ENCODE results near the gene SLC19A2.

Gene SLC19A2

GRCh38 chr1:169474302-169474995, 11.3 kb downstream of the SLC19A2 start:
- DNase-seq (ENCODE audit: low spot score) = no peak

GRCh38 chr1:169473347-169473746, 12.4 kb downstream of the SLC19A2 start:
- DNase-seq (ENCODE audit: low spot score) = no peak

DNA sequence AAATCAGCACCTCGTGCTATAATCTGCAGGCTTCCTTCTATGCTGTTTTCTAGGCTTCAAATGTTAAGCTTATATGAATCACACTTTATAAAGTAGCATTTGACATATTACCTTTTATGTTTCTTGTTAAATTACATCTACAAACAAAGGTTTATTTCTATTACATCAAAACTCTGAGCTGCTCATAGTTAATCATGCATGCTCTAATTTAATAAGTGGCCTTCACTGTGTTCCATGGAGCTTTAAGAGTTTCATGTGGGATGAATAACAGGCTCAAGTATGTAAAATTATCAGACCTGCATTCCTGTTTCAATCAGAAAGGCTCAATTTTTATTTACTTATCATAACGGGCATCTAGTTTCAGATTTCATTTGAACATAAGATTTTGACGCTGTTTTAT, 13.0 kb downstream of the SLC19A2 start:
- no peak for DNase-seq (ENCODE audit: low spot score)

DNA sequence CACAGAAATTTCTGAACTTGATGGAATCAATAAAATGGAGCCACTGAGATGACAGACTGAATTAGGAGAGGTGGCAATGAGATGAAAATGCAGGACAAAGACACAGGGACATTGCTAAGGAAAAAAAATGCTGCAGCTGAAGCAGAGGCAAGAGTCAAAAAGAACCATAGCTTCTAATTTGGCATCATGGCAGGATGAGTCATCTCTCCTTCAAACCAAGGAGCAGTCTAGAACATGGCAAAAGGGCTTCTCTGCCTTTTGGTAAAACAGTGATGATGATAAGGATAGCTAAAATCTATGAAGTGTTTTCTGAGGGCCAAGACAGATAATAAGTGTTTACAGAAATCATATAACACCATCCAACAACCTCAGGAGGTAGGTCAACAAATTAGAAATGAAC, 16.8 kb downstream of the SLC19A2 start:
- DNase-seq (ENCODE audit: low spot score) = no peak

DNA sequence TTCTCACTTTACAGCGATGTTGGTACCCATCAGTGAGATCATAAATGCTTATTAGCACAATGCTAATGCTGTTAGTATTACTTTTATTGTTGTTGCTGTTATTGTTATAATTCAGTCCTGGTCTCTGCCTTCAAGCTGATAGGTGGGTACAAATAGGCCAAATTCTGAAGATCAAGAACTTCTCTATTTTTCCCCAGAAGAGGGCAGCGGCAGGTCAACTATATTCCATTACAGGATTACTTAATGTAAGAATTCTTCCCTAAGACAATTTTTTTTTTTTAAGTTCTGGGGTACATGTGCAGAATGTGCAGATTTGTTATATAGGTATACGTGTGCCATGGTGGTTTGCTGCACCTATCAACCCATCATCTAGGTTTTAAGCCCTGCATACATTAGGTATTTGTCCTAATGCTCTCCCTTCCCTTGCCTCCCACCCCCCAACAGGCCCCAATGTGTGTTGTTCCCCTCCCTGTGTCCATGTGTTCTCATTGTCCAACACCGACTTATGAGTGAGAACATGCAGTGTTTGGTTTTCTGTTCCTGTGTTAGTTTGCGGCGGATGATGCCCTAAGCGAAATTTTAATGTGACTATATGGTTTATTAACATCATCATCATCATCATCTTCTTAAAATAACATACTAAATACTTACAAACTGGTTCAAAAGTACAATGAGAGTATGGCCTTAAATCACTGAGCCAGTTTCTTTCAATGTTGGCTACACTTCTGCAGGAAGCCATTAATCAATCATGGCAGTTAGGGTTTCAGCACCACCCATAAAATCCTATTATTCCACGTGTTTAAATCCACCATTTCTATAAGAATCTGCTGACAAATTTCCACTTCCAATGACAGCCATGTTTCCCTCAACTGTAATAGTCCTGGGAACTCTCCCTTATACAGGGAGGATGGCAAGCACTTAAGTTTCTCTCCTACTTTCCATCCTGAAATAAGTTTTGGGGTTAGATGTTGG, 19.2 kb downstream of the SLC19A2 start:
- DNase-seq (ENCODE audit: low spot score) = peak; percentile 19

- no peak for DNase-seq (ENCODE audit: low spot score)
These were observed 20.5 kb downstream of the SLC19A2 start for GRCh38 chr1:169465281-169465680.

GRCh38 chr1:169462385-169462784, 23.4 kb downstream of the SLC19A2 start:
- no peak for DNase-seq (ENCODE audit: low spot score)

DNA sequence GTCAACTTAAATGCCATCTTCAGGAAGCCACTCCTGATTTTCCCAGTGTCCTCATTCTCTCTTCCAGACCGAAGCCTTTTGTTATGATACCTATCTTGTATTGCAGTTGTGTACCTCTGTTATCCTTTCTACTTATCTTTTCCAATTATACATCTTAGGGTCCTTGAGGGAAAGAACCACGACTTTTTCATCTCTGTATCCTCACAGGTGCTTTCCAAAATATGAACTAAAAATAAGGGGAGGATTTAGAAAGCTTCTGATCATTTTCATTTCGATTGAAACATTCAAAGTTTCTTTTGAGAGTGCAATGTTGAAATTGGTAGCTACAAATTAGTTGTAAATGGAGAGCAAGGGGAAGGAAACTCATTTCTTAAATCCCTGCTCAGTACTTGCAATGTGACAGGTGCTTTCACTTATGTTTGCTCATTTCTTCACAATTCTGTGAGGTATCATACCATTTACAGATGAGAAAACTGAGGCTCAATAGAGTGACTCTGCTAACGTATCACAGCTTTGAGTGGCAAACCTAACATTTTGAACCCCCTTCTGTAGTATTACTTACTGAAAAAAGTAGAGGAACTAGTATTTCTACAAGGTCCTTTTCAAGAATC, 24.2 kb downstream of the SLC19A2 start:
- no peak for DNase-seq (ENCODE audit: low spot score)

DNA sequence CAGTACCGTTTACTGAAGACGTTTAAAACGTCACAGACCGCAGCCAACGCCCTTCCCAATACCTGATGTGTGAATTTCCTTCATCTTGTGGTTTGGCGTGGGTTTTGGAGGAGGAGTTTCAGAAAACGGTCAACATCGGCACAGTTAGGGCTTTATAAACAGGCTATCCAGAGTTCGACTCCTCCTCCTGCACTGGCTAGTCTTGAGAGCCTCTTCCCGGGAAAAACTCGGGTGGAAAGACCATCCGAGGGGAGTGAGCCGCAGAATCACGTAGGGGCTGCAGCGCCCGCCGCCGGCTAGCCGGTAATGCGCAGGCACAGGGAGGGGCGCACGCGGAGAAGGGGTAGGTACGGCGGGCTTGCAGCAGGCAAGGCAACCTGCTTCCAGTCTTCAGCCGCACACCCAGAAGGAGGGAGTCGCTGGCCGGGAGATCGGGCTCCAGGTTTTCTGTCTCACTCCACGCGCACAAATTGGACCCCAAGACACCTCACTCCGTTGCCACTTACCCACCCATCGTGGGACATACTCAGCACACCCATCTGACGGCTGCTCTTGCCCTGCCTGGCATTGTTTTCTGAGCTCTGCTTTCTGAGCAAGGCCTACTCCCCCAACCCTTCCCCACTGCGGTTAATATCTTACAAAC, 25.4 kb downstream of the SLC19A2 start:
- no peak for DNase-seq (ENCODE audit: low spot score)

DNA sequence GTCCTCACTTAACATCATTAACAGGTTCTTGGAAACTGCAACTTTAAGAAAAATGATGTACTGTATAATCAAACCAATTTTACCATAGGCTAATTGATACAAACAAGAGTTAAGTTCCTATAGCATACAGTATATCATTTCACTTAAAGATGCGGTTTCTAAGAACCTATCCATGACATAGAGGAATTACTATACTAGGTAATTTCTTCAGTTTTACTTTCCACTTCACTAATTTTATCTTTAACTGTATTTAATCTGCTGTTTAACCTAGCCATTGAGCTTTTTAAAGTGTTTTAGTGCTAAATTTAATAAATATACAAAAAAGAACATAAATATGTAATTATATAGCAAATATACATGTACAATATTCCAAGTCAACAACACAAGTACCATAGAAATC, 28.3 kb downstream of the SLC19A2 start:
- no peak for DNase-seq (ENCODE audit: low spot score)

DNA sequence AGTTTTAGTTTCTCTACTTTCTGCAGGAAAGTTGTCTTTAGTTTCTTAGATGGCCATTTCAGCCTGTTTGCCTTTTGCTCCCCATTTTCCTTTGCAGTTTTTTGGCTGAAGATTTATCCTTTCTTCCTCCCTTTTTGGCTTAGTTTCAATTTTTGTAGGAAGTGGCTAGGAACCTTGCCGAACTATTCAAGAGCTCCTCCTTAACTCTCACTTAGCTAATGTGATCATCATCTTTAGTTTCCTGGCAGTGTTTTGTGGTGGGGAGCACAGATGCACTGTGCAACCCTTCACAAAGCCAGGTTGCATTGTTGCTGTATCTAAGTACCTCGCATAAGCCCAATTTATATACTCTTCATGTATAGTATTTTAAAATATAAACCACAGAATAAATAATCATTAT, 29.7 kb downstream of the SLC19A2 start:
- DNase-seq (ENCODE audit: low spot score) = no peak

DNA sequence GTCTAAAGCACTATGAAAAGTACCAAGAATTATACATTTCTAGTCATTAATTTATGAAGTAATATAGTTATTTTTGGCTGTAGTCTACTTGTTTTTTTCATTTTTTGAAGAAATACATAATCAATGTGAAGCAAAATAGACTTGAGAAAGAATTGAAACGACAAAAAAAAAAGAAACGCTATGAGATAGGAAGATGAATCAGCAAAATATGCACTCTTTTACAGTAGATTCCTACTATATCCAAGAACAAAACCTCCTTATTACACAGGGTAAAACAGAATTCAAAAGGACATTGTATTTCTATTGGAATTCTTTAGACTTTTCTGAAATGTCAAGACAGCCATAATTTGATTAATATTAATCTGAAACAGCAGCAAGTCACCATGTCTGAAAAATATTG, 32.8 kb downstream of the SLC19A2 start:
- DNase-seq (ENCODE audit: low spot score) = no peak

GRCh38 chr1:169451218-169451824, 34.4 kb downstream of the SLC19A2 start:
- no peak for DNase-seq (ENCODE audit: low spot score)

DNA sequence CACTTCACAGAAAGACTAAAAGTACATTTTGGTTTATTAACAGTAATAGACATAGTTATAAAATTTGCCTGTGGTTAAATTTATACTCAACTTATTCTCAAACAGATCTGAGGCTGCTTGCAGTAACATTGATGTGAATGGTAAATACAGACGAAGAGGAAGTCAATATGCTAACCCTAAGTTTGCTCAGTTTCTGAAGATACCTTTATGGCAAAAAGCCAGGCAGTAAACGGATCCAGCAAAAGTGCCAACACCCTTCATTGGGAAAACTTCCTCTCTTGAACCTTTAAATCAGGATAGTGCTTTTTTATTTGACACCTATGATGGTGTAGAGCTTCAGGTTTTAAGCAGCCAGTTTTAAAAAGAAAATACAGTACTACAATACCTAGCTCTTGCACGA, 41.8 kb downstream of the SLC19A2 start:
- DNase-seq (ENCODE audit: low spot score) = no peak

- peak; percentile 63 for DNase-seq (ENCODE audit: low spot score)
These were observed 58.6 kb downstream of the SLC19A2 start, which contains the start of gene CCDC181 for GRCh38 chr1:169427081-169427641. CCDC181 (minus strand) TSS chr1:169427474; CDS start chr1:169424927, 2,547 bp downstream.

DNA sequence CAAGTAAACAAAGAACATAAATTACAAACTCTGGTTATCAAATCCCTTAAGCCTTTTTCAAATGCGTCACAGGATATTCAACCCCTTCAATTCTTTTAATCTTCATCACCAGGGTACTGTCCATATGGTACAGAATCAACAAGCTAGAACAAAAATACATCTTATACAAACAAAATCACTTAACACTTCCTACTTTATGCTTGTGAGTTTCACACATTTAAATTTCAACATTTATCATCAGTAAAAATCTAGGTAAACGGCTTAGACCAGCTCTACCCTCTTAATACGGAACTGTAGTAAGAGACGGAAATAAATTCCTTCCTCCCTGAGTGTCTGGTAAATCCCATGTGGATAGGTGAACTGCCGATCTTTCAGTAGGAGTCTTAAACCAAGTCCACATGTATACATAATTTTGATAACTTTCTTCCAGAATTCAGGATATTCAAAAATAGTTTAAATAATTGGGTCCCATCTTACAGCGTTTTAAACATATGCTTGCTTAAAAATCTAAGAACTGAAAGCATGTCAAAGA, 59.5 kb downstream of the SLC19A2 start:
- peak; percentile 14 for DNase-seq (ENCODE audit: low spot score)

DNA sequence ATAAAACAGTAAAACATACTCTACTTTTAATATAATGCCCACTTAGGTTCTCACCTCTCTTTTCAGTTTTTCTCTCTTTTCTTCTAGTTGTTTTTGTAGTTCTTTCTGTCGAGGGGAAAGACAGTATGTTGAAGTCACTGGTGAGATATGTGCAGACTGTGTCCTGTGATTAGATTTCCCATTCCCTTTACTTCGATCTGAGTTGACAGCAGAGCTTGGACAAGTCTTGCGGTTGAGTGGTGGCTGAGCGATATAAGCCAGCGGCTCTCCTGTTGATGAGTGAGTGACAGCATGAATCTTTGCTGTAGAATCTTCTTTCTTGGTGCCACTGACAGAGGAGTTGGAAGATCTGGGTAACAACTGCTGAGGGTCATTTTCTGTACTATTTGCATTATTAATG, 64.4 kb downstream of the SLC19A2 start:
- no peak for DNase-seq (ENCODE audit: low spot score)

- no peak for DNase-seq (ENCODE audit: low spot score)
These were observed 70.8 kb downstream of the SLC19A2 start for GRCh38 chr1:169414952-169415351.

All from globus pallidus (tissue), 1 donor.